Lower leg skin (tissue), 4 donors: ENCODE data around the gene GAL. TPM values are rescaled to one million over a fixed set of nuclear protein-coding genes. Genes with fewer than 3 reads are reported as not detected.

Experiments used
- DNase-seq, 2 donors: peaks; one replicate each; pipeline ENCODE4 v3.0.0-alpha.2; 2019; ENCODE audit warnings: low spot score in 2 of 2
- H3K4me3 ChIP-seq: fragments of 200-600 bp; sonication (generic); 2 replicates; pipeline ENCODE4 v1.5.1; 2017; ENCODE audit warnings: mild to moderate bottlenecking, low read depth; ENCODE audit not compliant: poor library complexity, severe bottlenecking
- POLR2A ChIP-seq, 2 donors: fragments of 450-650 bp; IDR thresholded peaks; one replicate each; pipeline ENCODE4 v1.6.1; 2016 to 2017; ENCODE audit warnings: antibody characterized with exemption in 2 of 2, mild to moderate bottlenecking in 1 of 2, moderate library complexity in 1 of 2
- WGBS, 2 donors: methylation state at CpG; one replicate each; pipeline ENCODE4 v1.1.5; 2018; 5-methylcytosine and 5-hydroxymethylcytosine counted together
- intact Hi-C: fragments of 100-400 bp; cut with DNase I; formaldehyde crosslinking; loops from one replicate; pipeline ENCODE4 v1.15.0; 2023; ENCODE audit warnings: low total_unique reads
- total RNA-seq, 4 donors: library from RNA; depleted of rRNA; stranded (reverse); fragments of >200 nt; gene quantifications; one replicate each; pipeline ENCODE4 v1.1.0, GENCODE V29; 2016
- TF ChIP-seq, protein P1 (sequence below), 3 donors: fragments of 450-650 bp; IDR thresholded peaks; one replicate each; pipeline ENCODE4 v1.5.1; 2016; ENCODE audit warnings: antibody characterized with exemption in 3 of 3, mild to moderate bottlenecking in 3 of 3, moderate library complexity in 2 of 3

The GAL gene
- total RNA-seq, 4 donors from 2014 or later = 4.7 to 59.1 (median 20.9) TPM

- no peak overlapping the region for H3K4me3 ChIP-seq
- intact Hi-C loops = no loop called here
- TF ChIP-seq, protein P1, sequence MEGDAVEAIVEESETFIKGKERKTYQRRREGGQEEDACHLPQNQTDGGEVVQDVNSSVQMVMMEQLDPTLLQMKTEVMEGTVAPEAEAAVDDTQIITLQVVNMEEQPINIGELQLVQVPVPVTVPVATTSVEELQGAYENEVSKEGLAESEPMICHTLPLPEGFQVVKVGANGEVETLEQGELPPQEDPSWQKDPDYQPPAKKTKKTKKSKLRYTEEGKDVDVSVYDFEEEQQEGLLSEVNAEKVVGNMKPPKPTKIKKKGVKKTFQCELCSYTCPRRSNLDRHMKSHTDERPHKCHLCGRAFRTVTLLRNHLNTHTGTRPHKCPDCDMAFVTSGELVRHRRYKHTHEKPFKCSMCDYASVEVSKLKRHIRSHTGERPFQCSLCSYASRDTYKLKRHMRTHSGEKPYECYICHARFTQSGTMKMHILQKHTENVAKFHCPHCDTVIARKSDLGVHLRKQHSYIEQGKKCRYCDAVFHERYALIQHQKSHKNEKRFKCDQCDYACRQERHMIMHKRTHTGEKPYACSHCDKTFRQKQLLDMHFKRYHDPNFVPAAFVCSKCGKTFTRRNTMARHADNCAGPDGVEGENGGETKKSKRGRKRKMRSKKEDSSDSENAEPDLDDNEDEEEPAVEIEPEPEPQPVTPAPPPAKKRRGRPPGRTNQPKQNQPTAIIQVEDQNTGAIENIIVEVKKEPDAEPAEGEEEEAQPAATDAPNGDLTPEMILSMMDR (IDR thresholded peaks at IDR 0.05) = no peak
- no peak for TF ChIP-seq POLR2A (IDR thresholded peaks at IDR 0.05)
- no peak for DNase-seq
- WGBS, 2 donors = 90 to 91% methylated on average over 11 of the region's 11 CpGs
Measured at GRCh38 chr11:68715456-68716122, 31.2 kb downstream of the GAL start.

DNA sequence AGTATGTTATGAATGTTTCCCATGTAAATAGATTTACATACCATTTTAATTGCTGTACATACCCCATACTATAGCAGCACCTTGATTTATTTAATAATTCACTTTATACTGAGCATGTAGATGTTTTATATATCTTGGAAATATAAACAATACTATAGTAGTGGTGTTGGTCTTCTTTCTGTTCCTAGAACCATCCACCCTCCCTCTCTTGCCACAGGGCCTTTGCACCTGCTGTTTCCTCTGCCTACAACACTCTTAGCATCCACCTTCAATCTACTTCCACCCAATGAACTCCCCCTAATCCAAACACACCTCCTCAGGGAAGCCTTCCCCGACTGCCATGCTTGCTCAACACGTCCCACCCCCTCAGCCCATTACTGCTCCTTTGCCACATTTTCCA, 36.7 kb downstream of the GAL start:
- TF ChIP-seq POLR2A (IDR thresholded peaks at IDR 0.05) = no peak
- TF ChIP-seq, protein P1 (IDR thresholded peaks at IDR 0.05) = no peak
- no peak for DNase-seq
- intact Hi-C loops = no loop called here
- H3K4me3 ChIP-seq = no peak overlapping the region
- 87 to 89% methylated on average over 2 of the region's 2 CpGs for WGBS, 2 donors

- intact Hi-C loops = no loop called here
- H3K4me3 ChIP-seq = no peak overlapping the region
- TF ChIP-seq, protein P1 (IDR thresholded peaks at IDR 0.05) = no peak
- no peak for TF ChIP-seq POLR2A (IDR thresholded peaks at IDR 0.05)
- DNase-seq = no peak
- 93% methylated on average over 1 of the region's 1 CpG for WGBS, 2 donors
Measured at GRCh38 chr11:68722143-68722542, 37.8 kb downstream of the GAL start.

- no peak for DNase-seq
- H3K4me3 ChIP-seq = no peak overlapping the region
- 84 to 88% methylated on average over 4 of the region's 4 CpGs for WGBS, 2 donors
- intact Hi-C loops = no loop called here
- TF ChIP-seq POLR2A (IDR thresholded peaks at IDR 0.05) = no peak
- TF ChIP-seq, protein P1 (IDR thresholded peaks at IDR 0.05) = no peak
Measured at GRCh38 chr11:68724293-68724692, 39.9 kb downstream of the GAL start.

DNA sequence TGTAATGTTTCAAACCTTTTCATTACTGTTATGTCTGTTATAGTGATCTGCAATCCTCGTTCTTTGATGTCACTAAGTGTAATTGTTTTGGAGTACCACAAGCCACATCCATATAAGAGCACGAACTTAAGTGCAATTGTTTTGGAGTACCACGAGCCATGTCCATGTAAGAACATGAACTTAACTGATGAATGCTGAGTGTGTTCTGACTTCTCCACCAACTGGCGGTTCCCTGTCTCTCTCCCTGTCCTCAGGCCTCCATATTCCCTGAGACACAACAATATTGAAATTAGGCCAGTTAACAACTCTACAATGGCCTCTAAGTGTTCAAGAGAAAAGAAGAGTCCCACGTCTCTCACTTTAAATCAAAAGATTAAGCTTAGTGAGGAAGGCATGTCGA, 43.4 kb downstream of the GAL start:
- H3K4me3 ChIP-seq = no peak overlapping the region
- WGBS, 2 donors = 76 to 88% methylated on average over 6 of the region's 6 CpGs
- DNase-seq = no peak
- intact Hi-C loops = no loop called here
- TF ChIP-seq, protein P1 (IDR thresholded peaks at IDR 0.05) = no peak
- no peak for TF ChIP-seq POLR2A (IDR thresholded peaks at IDR 0.05)

DNA sequence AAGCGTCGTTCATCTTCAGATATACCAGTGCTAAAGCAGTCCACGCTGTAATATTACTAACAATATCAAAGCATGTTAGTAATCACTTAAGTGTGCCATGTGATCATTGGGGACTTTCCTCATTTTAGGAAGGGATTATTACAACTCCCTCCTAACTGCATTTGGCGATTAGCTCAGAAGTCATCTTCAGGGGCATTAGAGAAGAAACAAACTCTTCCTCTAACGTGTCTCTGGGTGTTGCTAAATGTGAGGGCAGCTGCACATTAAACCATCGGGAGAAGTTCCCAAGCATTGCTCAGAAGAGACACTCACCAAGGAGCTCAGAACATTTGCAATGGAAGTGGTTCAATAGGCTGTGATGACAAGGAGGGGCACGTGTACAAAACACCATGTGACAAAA, 49.8 kb downstream of the GAL start:
- DNase-seq = no peak
- intact Hi-C loops = no loop called here
- no peak overlapping the region for H3K4me3 ChIP-seq
- 76 to 80% methylated on average over 7 of the region's 7 CpGs for WGBS, 2 donors
- TF ChIP-seq POLR2A (IDR thresholded peaks at IDR 0.05) = no peak
- TF ChIP-seq, protein P1 (IDR thresholded peaks at IDR 0.05) = no peak
